ENCODE measurements around the gene EMSY. TPM values are rescaled to one million over a fixed set of nuclear protein-coding genes. Genes with fewer than 3 reads are reported as not detected.

The EMSY gene
- total and polyA plus RNA-seq, 2 of the 8 experiments (the other 6 are each of a cell fraction or from before 2014, with no cell fraction given) = 29.6 to 34.6 TPM

DNA sequence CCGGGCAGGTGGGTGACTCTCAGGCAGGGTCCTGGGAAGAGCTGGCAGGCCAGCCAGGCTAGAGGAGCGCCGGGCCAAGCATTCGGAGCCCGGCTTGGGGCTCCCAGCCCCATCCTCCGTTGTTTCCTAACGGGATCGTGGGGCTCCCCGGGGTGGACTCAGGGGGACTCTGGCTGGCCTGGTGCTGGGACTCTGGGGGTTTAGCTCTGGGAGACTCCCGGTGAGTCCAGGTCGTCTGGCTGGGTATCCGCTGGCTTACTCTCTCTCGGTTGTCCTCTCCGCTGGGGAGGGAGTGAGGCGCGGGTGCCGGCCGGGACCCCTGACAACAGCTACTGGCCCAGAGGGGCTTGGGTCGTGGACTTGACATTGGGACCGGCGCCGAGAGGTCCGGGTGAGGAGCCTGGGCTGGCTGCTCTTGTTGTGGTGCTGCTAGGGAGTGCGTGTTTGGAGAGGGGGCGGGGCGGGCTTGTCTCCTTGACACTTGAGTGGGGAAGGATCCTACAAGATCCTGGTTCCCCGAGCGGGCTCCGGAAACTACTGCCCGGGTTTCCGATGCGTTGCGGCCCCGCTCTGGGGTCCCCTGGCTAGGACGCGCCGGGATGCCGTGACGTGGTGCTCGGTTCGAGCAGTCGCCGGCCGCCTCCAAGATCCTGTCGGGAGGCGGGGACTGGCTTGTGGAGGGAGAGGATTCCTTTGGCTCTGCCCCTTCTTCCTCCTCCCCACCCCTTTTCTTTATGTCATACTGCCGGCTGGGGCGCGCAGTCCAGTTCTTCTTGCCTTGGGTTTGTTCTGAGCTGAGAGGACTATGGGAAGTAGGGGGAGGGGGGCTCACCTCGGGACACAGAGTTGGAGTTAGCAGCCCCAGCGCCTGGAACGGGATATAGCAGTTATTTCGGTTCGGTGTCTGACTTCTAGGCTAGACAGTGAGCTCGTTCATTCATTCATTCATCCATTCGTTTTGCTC lies 585 bp downstream of the EMSY start (continued):
- TF ChIP-seq FOSL1 (IDR thresholded peaks at IDR 0.05; ENCODE audit: insufficient read depth, low read depth, low read length) (no peak), POLR2A (IDR thresholded peaks at IDR 0.05; ENCODE audit: control extremely low read depth in 1 of 2, low read depth in 2 of 2, low read length in 2 of 2) (peak in 1 of 2 experiments; percentile 79; a peak in 2 of 3 replicates), RAD21 (IDR thresholded peaks at IDR 0.05 in 1 of 2, conservative IDR thresholded peaks at IDR 0.05 in 1 of 2; ENCODE audit: low read depth in 2 of 2, low read length in 2 of 2) (peak in 1 of 2 experiments; percentile 27; a peak in 2 of 4 replicates), EZH2 (IDR thresholded peaks at IDR 0.05; ENCODE audit: low read depth, low read length, severe bottlenecking) (no peak), CREB1 (IDR thresholded peaks at IDR 0.05) (peak; percentile 70), PHF8 (conservative IDR thresholded peaks at IDR 0.05; ENCODE audit: low read depth, low read length) (0 out of 2 replicates have a peak, but pooled peaks have one; percentile 52)
- TF ChIP-seq, protein P1, sequence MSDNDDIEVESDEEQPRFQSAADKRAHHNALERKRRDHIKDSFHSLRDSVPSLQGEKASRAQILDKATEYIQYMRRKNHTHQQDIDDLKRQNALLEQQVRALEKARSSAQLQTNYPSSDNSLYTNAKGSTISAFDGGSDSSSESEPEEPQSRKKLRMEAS (IDR thresholded peaks at IDR 0.05) = peak; percentile 16; the same call in 1 of the 2 replicates
- TF ChIP-seq, protein P2, sequence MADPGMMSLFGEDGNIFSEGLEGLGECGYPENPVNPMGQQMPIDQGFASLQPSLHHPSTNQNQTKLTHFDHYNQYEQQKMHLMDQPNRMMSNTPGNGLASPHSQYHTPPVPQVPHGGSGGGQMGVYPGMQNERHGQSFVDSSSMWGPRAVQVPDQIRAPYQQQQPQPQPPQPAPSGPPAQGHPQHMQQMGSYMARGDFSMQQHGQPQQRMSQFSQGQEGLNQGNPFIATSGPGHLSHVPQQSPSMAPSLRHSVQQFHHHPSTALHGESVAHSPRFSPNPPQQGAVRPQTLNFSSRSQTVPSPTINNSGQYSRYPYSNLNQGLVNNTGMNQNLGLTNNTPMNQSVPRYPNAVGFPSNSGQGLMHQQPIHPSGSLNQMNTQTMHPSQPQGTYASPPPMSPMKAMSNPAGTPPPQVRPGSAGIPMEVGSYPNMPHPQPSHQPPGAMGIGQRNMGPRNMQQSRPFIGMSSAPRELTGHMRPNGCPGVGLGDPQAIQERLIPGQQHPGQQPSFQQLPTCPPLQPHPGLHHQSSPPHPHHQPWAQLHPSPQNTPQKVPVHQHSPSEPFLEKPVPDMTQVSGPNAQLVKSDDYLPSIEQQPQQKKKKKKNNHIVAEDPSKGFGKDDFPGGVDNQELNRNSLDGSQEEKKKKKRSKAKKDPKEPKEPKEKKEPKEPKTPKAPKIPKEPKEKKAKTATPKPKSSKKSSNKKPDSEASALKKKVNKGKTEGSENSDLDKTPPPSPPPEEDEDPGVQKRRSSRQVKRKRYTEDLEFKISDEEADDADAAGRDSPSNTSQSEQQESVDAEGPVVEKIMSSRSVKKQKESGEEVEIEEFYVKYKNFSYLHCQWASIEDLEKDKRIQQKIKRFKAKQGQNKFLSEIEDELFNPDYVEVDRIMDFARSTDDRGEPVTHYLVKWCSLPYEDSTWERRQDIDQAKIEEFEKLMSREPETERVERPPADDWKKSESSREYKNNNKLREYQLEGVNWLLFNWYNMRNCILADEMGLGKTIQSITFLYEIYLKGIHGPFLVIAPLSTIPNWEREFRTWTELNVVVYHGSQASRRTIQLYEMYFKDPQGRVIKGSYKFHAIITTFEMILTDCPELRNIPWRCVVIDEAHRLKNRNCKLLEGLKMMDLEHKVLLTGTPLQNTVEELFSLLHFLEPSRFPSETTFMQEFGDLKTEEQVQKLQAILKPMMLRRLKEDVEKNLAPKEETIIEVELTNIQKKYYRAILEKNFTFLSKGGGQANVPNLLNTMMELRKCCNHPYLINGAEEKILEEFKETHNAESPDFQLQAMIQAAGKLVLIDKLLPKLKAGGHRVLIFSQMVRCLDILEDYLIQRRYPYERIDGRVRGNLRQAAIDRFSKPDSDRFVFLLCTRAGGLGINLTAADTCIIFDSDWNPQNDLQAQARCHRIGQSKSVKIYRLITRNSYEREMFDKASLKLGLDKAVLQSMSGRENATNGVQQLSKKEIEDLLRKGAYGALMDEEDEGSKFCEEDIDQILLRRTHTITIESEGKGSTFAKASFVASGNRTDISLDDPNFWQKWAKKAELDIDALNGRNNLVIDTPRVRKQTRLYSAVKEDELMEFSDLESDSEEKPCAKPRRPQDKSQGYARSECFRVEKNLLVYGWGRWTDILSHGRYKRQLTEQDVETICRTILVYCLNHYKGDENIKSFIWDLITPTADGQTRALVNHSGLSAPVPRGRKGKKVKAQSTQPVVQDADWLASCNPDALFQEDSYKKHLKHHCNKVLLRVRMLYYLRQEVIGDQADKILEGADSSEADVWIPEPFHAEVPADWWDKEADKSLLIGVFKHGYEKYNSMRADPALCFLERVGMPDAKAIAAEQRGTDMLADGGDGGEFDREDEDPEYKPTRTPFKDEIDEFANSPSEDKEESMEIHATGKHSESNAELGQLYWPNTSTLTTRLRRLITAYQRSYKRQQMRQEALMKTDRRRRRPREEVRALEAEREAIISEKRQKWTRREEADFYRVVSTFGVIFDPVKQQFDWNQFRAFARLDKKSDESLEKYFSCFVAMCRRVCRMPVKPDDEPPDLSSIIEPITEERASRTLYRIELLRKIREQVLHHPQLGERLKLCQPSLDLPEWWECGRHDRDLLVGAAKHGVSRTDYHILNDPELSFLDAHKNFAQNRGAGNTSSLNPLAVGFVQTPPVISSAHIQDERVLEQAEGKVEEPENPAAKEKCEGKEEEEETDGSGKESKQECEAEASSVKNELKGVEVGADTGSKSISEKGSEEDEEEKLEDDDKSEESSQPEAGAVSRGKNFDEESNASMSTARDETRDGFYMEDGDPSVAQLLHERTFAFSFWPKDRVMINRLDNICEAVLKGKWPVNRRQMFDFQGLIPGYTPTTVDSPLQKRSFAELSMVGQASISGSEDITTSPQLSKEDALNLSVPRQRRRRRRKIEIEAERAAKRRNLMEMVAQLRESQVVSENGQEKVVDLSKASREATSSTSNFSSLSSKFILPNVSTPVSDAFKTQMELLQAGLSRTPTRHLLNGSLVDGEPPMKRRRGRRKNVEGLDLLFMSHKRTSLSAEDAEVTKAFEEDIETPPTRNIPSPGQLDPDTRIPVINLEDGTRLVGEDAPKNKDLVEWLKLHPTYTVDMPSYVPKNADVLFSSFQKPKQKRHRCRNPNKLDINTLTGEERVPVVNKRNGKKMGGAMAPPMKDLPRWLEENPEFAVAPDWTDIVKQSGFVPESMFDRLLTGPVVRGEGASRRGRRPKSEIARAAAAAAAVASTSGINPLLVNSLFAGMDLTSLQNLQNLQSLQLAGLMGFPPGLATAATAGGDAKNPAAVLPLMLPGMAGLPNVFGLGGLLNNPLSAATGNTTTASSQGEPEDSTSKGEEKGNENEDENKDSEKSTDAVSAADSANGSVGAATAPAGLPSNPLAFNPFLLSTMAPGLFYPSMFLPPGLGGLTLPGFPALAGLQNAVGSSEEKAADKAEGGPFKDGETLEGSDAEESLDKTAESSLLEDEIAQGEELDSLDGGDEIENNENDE (IDR thresholded peaks at IDR 0.05; ENCODE audit: insufficient replicate concordance, low read length) = no peak
